HepG2 (cell line): ENCODE data around the gene C1orf35. TPM values are rescaled to one million over a fixed set of nuclear protein-coding genes. Genes with fewer than 3 reads are reported as not detected.

Experiments
- BHLHE40 ChIP-seq: IDR thresholded peaks from 2 replicates; pipeline ENCODE4 v1.6.1; 2011; ENCODE audit warnings: low read length, improper control_type of control experiment
- CENPT ChIP-seq: sonication (generic); formaldehyde crosslinking; IDR thresholded peaks from 2 replicates; pipeline ENCODE4 v1.8.0; 2022; ENCODE audit warnings: low read depth, mild to moderate bottlenecking, moderate library complexity, missing genetic modification reagents
- ERF ChIP-seq: IDR thresholded peaks from 2 replicates; pipeline ENCODE4 v1.6.1; 2018; ENCODE audit warnings: missing biosample characterization, missing genetic modification reagents
- IKZF5 ChIP-seq: IDR thresholded peaks from 2 replicates; pipeline ENCODE4 v1.6.1; 2018; ENCODE audit warnings: missing genetic modification reagents, mild to moderate bottlenecking, missing compliant biosample characterization
- PRMT3 ChIP-seq: sonication (generic); formaldehyde crosslinking; IDR thresholded peaks from 2 replicates; pipeline ENCODE4 v1.8.1; 2022; ENCODE audit warnings: low read depth, mild to moderate bottlenecking, moderate library complexity, missing genetic modification reagents, borderline replicate concordance
- RAD21 ChIP-seq: fragments of 450-650 bp; formaldehyde crosslinking; IDR thresholded peaks from 2 replicates; pipeline ENCODE4 v1.5.0; 2020; ENCODE audit warnings: mild to moderate bottlenecking
- REL ChIP-seq: sonication (generic); formaldehyde crosslinking; conservative IDR thresholded peaks from 2 replicates; pipeline ENCODE4 v1.8.0; 2022; ENCODE audit warnings: mild to moderate bottlenecking, missing genetic modification reagents, moderate library complexity
- SOX13 ChIP-seq, 3 experiments: fragments of 450-650 bp in 1 of 3; sonication (generic) in 1 of 3; formaldehyde crosslinking in 1 of 3; IDR thresholded peaks in 2 of 3; conservative IDR thresholded peaks in 1 of 3; 2 replicates each; pipeline versions ENCODE4 v1.5.0 to v1.6.1; 2016 to 2020; ENCODE audit warnings: antibody characterized with exemption in 1 of 3, mild to moderate bottlenecking in 1 of 3, missing compliant biosample characterization in 1 of 3, missing genetic modification reagents in 1 of 3, moderate library complexity in 1 of 3
- YEATS2 ChIP-seq: sonication (generic); formaldehyde crosslinking; IDR thresholded peaks from 2 replicates; pipeline ENCODE4 v1.4.0; 2020; ENCODE audit warnings: missing genetic modification reagents, borderline replicate concordance
- ZBTB39 ChIP-seq: sonication (generic); formaldehyde crosslinking; IDR thresholded peaks from 2 replicates; pipeline ENCODE4 v1.5.0; 2020; ENCODE audit warnings: missing genetic modification reagents
- ZFP1 ChIP-seq: IDR thresholded peaks from 2 replicates; pipeline ENCODE4 v1.6.1; 2016
- ZFP36L2 ChIP-seq: sonication (generic); formaldehyde crosslinking; IDR thresholded peaks from 2 replicates; pipeline ENCODE4 v1.4.0; 2020; ENCODE audit warnings: missing genetic modification reagents
- ZHX1 ChIP-seq: sonication (generic); formaldehyde crosslinking; IDR thresholded peaks from 2 replicates; pipeline ENCODE4 v1.8.1; 2022; ENCODE audit warnings: low read depth, mild to moderate bottlenecking, missing genetic modification reagents
- ZNF275 ChIP-seq: sonication (generic); formaldehyde crosslinking; IDR thresholded peaks from 2 replicates; pipeline ENCODE4 v1.8.0; 2022; ENCODE audit warnings: missing genetic modification reagents, mild to moderate bottlenecking, inconsistent platforms, borderline replicate concordance
- ZNF446 ChIP-seq: sonication (generic); formaldehyde crosslinking; IDR thresholded peaks from 2 replicates; pipeline ENCODE4 v1.5.0; 2020; ENCODE audit warnings: mild to moderate bottlenecking, missing genetic modification reagents
- ZNF543 ChIP-seq: sonication (generic); formaldehyde crosslinking; IDR thresholded peaks from 2 replicates; pipeline ENCODE4 v1.4.0; 2020; ENCODE audit warnings: mild to moderate bottlenecking, missing genetic modification reagents
- ZNF569 ChIP-seq: sonication (generic); formaldehyde crosslinking; IDR thresholded peaks from 2 replicates; pipeline ENCODE4 v1.5.0; 2020; ENCODE audit warnings: mild to moderate bottlenecking, missing genetic modification reagents, moderate library complexity, borderline replicate concordance
- polyA plus RNA-seq, 8 experiments: library from polyadenylated mRNA; depleted of rRNA in 3 of 8; stranded (reverse) in 7 of 8; unstranded in 1 of 8; fragments of >200 nt; fragmentation: Illumina TruSeq in 4 of 8; extraction: Trizol in 4 of 8; gene quantifications; 2 replicates each; pipeline versions ENCODE4 v1.2.1 to v1.2.3, GENCODE V29; 2011 to 2016; ENCODE audit warnings: low read depth in 4 of 8, missing spikeins in 1 of 8, mixed read lengths in 1 of 8; ENCODE audit not compliant: insufficient read depth in 1 of 8
- total RNA-seq, 5 experiments: library from RNA; depleted of rRNA; stranded (reverse); fragments of >200 nt; fragmentation: Illumina TruSeq; extraction: Trizol; gene quantifications; 2 replicates each; pipeline ENCODE4 v1.2.3, GENCODE V29; 2016; ENCODE audit warnings: low read depth in 1 of 5
- TF ChIP-seq, protein P1 (sequence below): sonication (generic); formaldehyde crosslinking; IDR thresholded peaks from 2 replicates; pipeline ENCODE4 v1.4.0; 2020; ENCODE audit warnings: missing genetic modification reagents

C1orf35 gene
- total and polyA plus RNA-seq, 2 of the 13 experiments (the other 11 are each of a cell fraction or from before 2014, with no cell fraction given) = 8.1 to 19.3 TPM

GRCh38 chr1:228139931-228140723 is 37.0 kb upstream of the C1orf35 start, which contains the start of gene GUK1 (continued):
- no peak for TF ChIP-seq ZNF569 (CRISPR knock-in tag)
- TF ChIP-seq, protein P1, sequence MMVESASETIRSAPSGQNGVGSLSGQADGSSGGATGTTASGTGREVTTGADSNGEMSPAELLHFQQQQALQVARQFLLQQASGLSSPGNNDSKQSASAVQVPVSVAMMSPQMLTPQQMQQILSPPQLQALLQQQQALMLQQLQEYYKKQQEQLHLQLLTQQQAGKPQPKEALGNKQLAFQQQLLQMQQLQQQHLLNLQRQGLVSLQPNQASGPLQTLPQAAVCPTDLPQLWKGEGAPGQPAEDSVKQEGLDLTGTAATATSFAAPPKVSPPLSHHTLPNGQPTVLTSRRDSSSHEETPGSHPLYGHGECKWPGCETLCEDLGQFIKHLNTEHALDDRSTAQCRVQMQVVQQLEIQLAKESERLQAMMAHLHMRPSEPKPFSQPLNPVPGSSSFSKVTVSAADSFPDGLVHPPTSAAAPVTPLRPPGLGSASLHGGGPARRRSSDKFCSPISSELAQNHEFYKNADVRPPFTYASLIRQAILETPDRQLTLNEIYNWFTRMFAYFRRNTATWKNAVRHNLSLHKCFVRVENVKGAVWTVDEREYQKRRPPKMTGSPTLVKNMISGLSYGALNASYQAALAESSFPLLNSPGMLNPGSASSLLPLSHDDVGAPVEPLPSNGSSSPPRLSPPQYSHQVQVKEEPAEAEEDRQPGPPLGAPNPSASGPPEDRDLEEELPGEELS (CRISPR knock-in tag) = peak; percentile 66; the same call in 1 of the 2 replicates
- 0 out of 2 replicates have a peak, but pooled peaks have one; percentile 26 for TF ChIP-seq RAD21
- 0 out of 2 replicates have a peak, but pooled peaks have one; percentile 48 for TF ChIP-seq ZNF446 (CRISPR knock-in tag)
- TF ChIP-seq ERF (CRISPR knock-in tag) = peak; percentile 79; the same call in 1 of the 2 replicates
- no peak for TF ChIP-seq ZBTB39 (CRISPR knock-in tag)
- TF ChIP-seq SOX13 (IDR thresholded peaks at IDR 0.05) = no peak
- peak in 1 of 2 experiments; percentile 34; a peak in 1 of 4 replicates for TF ChIP-seq SOX13 (CRISPR knock-in tag; conservative IDR thresholded peaks at IDR 0.05 in 1 of 2, IDR thresholded peaks at IDR 0.05 in 1 of 2)
- TF ChIP-seq ZFP36L2 (CRISPR knock-in tag) = 0 out of 2 replicates have a peak, but pooled peaks have one; percentile 10
- 0 out of 2 replicates have a peak, but pooled peaks have one; percentile 48 for TF ChIP-seq ZFP1 (CRISPR knock-in tag)
- TF ChIP-seq ZNF543 (CRISPR knock-in tag) = peak; percentile 26; the same call in 1 of the 2 replicates
- TF ChIP-seq REL (CRISPR knock-in tag) = no peak
- no peak for TF ChIP-seq PRMT3 (CRISPR knock-in tag)
- TF ChIP-seq IKZF5 (CRISPR knock-in tag) = peak; percentile 73; the same call in 1 of the 2 replicates
- peak; percentile 99 for TF ChIP-seq ZHX1
- peak; percentile 86; the same call in 1 of the 2 replicates for TF ChIP-seq YEATS2
- TF ChIP-seq BHLHE40 = no peak
- 0 out of 2 replicates have a peak, but pooled peaks have one; percentile 21 for TF ChIP-seq ZNF275 (CRISPR knock-in tag)
- no peak; the same call in 1 of the 2 replicates for TF ChIP-seq CENPT (CRISPR knock-in tag)
